HEK293 (cell line): ENCODE results near the gene ZNF521.

Source experiments
- CTCF ChIA-PET: fragments of 350-600 bp; formaldehyde crosslinking; extraction: SDS; loops from one replicate; lab custom pipeline; 2021; ENCODE audit warnings: antibody characterized with exemption; lab: Yijun Ruan, JAX
- POLR2A ChIA-PET: fragments of 300-600 bp; formaldehyde crosslinking; extraction: SDS; loops from one replicate; lab custom pipeline; 2020; ENCODE audit warnings: antibody characterized with exemption, inconsistent platforms; lab: Yijun Ruan, JAX
- H3K27ac ChIP-seq: fragments of 200-500 bp; sonication (Bioruptor generic); 2 replicates; pipeline ENCODE4 v1.5.1; 2014; ENCODE audit warnings: low read depth, low read length, control low read depth, inconsistent platforms; ENCODE audit errors: extremely low read depth
- H3K36me3 ChIP-seq, 2 experiments: fragments of 200-500 bp in 1 of 2; sonication (Bioruptor generic) in 1 of 2; 1 replicate in 1 of 2; 2 replicates in 1 of 2; pipeline ENCODE4 v1.5.1; 2014 to 2017; ENCODE audit warnings: inconsistent platforms in 2 of 2, low read length in 2 of 2; ENCODE audit not compliant: control insufficient read depth in 2 of 2, insufficient read depth in 1 of 2
- H3K4me1 ChIP-seq: fragments of 200-500 bp; sonication (Bioruptor generic); 2 replicates; pipeline ENCODE4 v1.5.1; 2014; ENCODE audit warnings: mild to moderate bottlenecking, low read length, inconsistent platforms; ENCODE audit not compliant: control insufficient read depth, insufficient read depth
- H3K4me3 ChIP-seq: 2 replicates; pipeline ENCODE4 v1.5.1; 2011; ENCODE audit warnings: low read depth, mild to moderate bottlenecking, control low read depth, low read length, moderate library complexity
- H3K9me3 ChIP-seq: fragments of 200-500 bp; sonication (Bioruptor generic); 2 replicates; pipeline ENCODE4 v1.5.1; 2014; ENCODE audit warnings: low read depth, low read length, inconsistent platforms; ENCODE audit not compliant: control insufficient read depth, insufficient read depth
- BCL11B ChIP-seq: fragments of 450-650 bp; formaldehyde crosslinking; IDR thresholded peaks from 2 replicates; pipeline ENCODE4 v1.5.1; 2016; ENCODE audit warnings: low read depth, missing biosample characterization, missing genetic modification characterization
- FEZF1 ChIP-seq: fragments of 450-650 bp; formaldehyde crosslinking; IDR thresholded peaks from 2 replicates; pipeline ENCODE4 v1.5.1; 2016; ENCODE audit warnings: missing biosample characterization, missing genetic modification characterization
- GLIS2 ChIP-seq: fragments of 450-650 bp; formaldehyde crosslinking; IDR thresholded peaks from 2 replicates; pipeline ENCODE4 v1.5.1; 2016; ENCODE audit warnings: missing biosample characterization, missing genetic modification characterization
- KLF7 ChIP-seq: fragments of 450-650 bp; formaldehyde crosslinking; IDR thresholded peaks from 2 replicates; pipeline ENCODE4 v1.5.1; 2016; ENCODE audit warnings: missing biosample characterization, missing genetic modification characterization, borderline replicate concordance
- SALL2 ChIP-seq: fragments of 450-650 bp; formaldehyde crosslinking; IDR thresholded peaks from 2 replicates; pipeline ENCODE4 v1.5.0; 2017; ENCODE audit warnings: missing biosample characterization, mild to moderate bottlenecking, missing genetic modification characterization, borderline replicate concordance
- SCRT1 ChIP-seq: fragments of 450-650 bp; formaldehyde crosslinking; IDR thresholded peaks from 2 replicates; pipeline ENCODE4 v1.5.1; 2016; ENCODE audit warnings: missing biosample characterization, missing genetic modification characterization, borderline replicate concordance
- YY1 ChIP-seq: fragments of 450-650 bp; formaldehyde crosslinking; IDR thresholded peaks from 2 replicates; pipeline ENCODE4 v1.5.1; 2018; ENCODE audit warnings: missing biosample characterization, missing genetic modification characterization
- YY2 ChIP-seq: fragments of 450-650 bp; formaldehyde crosslinking; IDR thresholded peaks from 2 replicates; pipeline ENCODE4 v1.5.1; 2016; ENCODE audit warnings: missing biosample characterization, missing genetic modification characterization
- ZIC2 ChIP-seq: fragments of 450-650 bp; formaldehyde crosslinking; IDR thresholded peaks from 2 replicates; pipeline ENCODE4 v1.5.1; 2016; ENCODE audit warnings: missing biosample characterization, missing genetic modification characterization
- ZNF112 ChIP-seq: fragments of 450-650 bp; formaldehyde crosslinking; IDR thresholded peaks from 2 replicates; pipeline ENCODE4 v1.5.0; 2017; ENCODE audit warnings: missing biosample characterization, missing genetic modification characterization
- ZNF133 ChIP-seq: fragments of 450-650 bp; formaldehyde crosslinking; IDR thresholded peaks from 2 replicates; pipeline ENCODE4 v1.5.1; 2016; ENCODE audit warnings: missing biosample characterization, missing genetic modification characterization
- ZNF391 ChIP-seq: fragments of 450-650 bp; formaldehyde crosslinking; IDR thresholded peaks from 2 replicates; pipeline ENCODE4 v1.5.1; 2016; ENCODE audit warnings: low read depth, missing biosample characterization, missing genetic modification characterization, borderline replicate concordance
- ZNF433 ChIP-seq: fragments of 450-650 bp; formaldehyde crosslinking; IDR thresholded peaks from 2 replicates; pipeline ENCODE4 v1.5.1; 2016; ENCODE audit warnings: missing biosample characterization, missing genetic modification characterization, low read depth
- ZNF449 ChIP-seq: fragments of 450-650 bp; formaldehyde crosslinking; IDR thresholded peaks from 2 replicates; pipeline ENCODE4 v1.5.1; 2017; ENCODE audit warnings: missing biosample characterization, mild to moderate bottlenecking, missing genetic modification characterization, moderate library complexity
- ZNF48 ChIP-seq: fragments of 450-650 bp; formaldehyde crosslinking; IDR thresholded peaks from 2 replicates; pipeline ENCODE4 v1.5.1; 2016; ENCODE audit warnings: missing biosample characterization, missing genetic modification characterization
- ZNF530 ChIP-seq: fragments of 450-650 bp; formaldehyde crosslinking; IDR thresholded peaks from 2 replicates; pipeline ENCODE4 v1.5.1; 2016; ENCODE audit warnings: low read depth, missing biosample characterization, missing genetic modification characterization
- ZNF558 ChIP-seq: fragments of 450-650 bp; formaldehyde crosslinking; IDR thresholded peaks from 2 replicates; pipeline ENCODE4 v1.5.1; 2016; ENCODE audit warnings: missing biosample characterization, missing genetic modification characterization
- ZNF561 ChIP-seq: fragments of 450-650 bp; IDR thresholded peaks from 2 replicates; pipeline ENCODE4 v1.5.1; 2018; ENCODE audit warnings: missing biosample characterization, missing genetic modification characterization, borderline replicate concordance
- ZNF600 ChIP-seq: fragments of 450-650 bp; formaldehyde crosslinking; IDR thresholded peaks from 2 replicates; pipeline ENCODE4 v1.5.1; 2016; ENCODE audit warnings: missing biosample characterization, missing genetic modification characterization
- ZNF670 ChIP-seq: fragments of 450-650 bp; formaldehyde crosslinking; IDR thresholded peaks from 2 replicates; pipeline ENCODE4 v1.5.1; 2016; ENCODE audit warnings: missing biosample characterization, missing genetic modification characterization, low read depth
- ZSCAN16 ChIP-seq: fragments of 450-650 bp; formaldehyde crosslinking; IDR thresholded peaks from 2 replicates; pipeline ENCODE4 v1.5.1; 2016; ENCODE audit warnings: missing biosample characterization, missing genetic modification characterization
- ZSCAN5A ChIP-seq: fragments of 450-650 bp; formaldehyde crosslinking; IDR thresholded peaks from 2 replicates; pipeline ENCODE4 v1.5.1; 2016; ENCODE audit warnings: missing biosample characterization, missing genetic modification characterization
- TF ChIP-seq, protein P1 (sequence below): fragments of 450-650 bp; formaldehyde crosslinking; IDR thresholded peaks from 2 replicates; pipeline ENCODE4 v1.5.1; 2016; ENCODE audit warnings: missing biosample characterization, missing genetic modification characterization, low read depth
- TF ChIP-seq, protein P2 (sequence below): fragments of 450-650 bp; formaldehyde crosslinking; IDR thresholded peaks from 2 replicates; pipeline ENCODE4 v1.5.1; 2016; ENCODE audit warnings: missing biosample characterization, missing genetic modification characterization

The ZNF521 gene

GRCh38 chr18:25175558-25176517 is 176.1 kb downstream of the ZNF521 start:
- Histone ChIP-seq H3K9me3 (no peaks in the 10 kb centered on the region), H3K36me3 (no peaks in the 10 kb centered on the region), H3K4me3 (no peak overlapping the region), H3K4me1 (no peaks in the 10 kb centered on the region), H3K27ac (no peak overlapping the region)
- POLR2A ChIA-PET: no interaction called here
- CTCF ChIA-PET: no interaction called here
- peak; percentile 42; the same call in 1 of the 2 replicates for TF ChIP-seq FEZF1 (tag by site-specific recombination)
- TF ChIP-seq, protein P1, sequence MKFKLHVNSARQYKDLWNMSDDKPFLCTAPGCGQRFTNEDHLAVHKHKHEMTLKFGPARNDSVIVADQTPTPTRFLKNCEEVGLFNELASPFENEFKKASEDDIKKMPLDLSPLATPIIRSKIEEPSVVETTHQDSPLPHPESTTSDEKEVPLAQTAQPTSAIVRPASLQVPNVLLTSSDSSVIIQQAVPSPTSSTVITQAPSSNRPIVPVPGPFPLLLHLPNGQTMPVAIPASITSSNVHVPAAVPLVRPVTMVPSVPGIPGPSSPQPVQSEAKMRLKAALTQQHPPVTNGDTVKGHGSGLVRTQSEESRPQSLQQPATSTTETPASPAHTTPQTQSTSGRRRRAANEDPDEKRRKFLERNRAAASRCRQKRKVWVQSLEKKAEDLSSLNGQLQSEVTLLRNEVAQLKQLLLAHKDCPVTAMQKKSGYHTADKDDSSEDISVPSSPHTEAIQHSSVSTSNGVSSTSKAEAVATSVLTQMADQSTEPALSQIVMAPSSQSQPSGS (tag by site-specific recombination): no peak
- TF ChIP-seq YY2 (tag by site-specific recombination): no peak
- TF ChIP-seq ZNF449 (tag by site-specific recombination): no peak
- no peak for TF ChIP-seq ZSCAN16 (tag by site-specific recombination)
- no peak for TF ChIP-seq SCRT1 (tag by site-specific recombination)
- no peak for TF ChIP-seq SALL2 (tag by site-specific recombination)
- no peak for TF ChIP-seq ZNF561
- no peak for TF ChIP-seq ZNF670
- TF ChIP-seq ZNF133: peak; percentile 71
- TF ChIP-seq KLF7: no peak
- no peak for TF ChIP-seq YY1 (tag by site-specific recombination)
- TF ChIP-seq ZNF530: no peak
- 0 out of 2 replicates have a peak, but pooled peaks have one; percentile 26 for TF ChIP-seq BCL11B (tag by site-specific recombination)
- TF ChIP-seq GLIS2 (tag by site-specific recombination): no peak
- TF ChIP-seq ZIC2 (tag by site-specific recombination): peak; percentile 44; the same call in 1 of the 2 replicates
- TF ChIP-seq ZNF558 (tag by site-specific recombination): no peak
- no peak for TF ChIP-seq ZNF433 (tag by site-specific recombination)
- no peak for TF ChIP-seq ZNF600 (tag by site-specific recombination)
- no peak for TF ChIP-seq ZNF112 (tag by site-specific recombination)
- no peak for TF ChIP-seq ZNF391 (tag by site-specific recombination)
- TF ChIP-seq, protein P2, sequence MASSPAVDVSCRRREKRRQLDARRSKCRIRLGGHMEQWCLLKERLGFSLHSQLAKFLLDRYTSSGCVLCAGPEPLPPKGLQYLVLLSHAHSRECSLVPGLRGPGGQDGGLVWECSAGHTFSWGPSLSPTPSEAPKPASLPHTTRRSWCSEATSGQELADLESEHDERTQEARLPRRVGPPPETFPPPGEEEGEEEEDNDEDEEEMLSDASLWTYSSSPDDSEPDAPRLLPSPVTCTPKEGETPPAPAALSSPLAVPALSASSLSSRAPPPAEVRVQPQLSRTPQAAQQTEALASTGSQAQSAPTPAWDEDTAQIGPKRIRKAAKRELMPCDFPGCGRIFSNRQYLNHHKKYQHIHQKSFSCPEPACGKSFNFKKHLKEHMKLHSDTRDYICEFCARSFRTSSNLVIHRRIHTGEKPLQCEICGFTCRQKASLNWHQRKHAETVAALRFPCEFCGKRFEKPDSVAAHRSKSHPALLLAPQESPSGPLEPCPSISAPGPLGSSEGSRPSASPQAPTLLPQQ: no peak
- TF ChIP-seq ZNF48 (tag by site-specific recombination): no peak
- TF ChIP-seq ZSCAN5A (tag by site-specific recombination): no peak
